ENCODE data around the gene ANO9.

- no peak for TF ChIP-seq CTCF (IDR thresholded peaks at IDR 0.05)
- no peak for TF ChIP-seq POLR2A (IDR thresholded peaks at IDR 0.05)
Observed at GRCh38 chr11:369336-370018, 72.3 kb downstream of the ANO9 start, which contains the start of gene B4GALNT4.
